CD4-positive, CD25-positive, alpha-beta regulatory T cell (primary cell): ENCODE measurements around the gene TMEFF2. TPM values are rescaled to one million over a fixed set of nuclear protein-coding genes. Genes with fewer than 3 reads are reported as not detected.

Experiments used
- ATAC-seq, 2 donors: fragments of 150-1000 bp; cut with Tn5 transposase; one replicate each; pipeline ENCODE4 v1.10.0; 2021; ENCODE audit warnings: low read depth in 2 of 2, moderate number of reproducible peaks in 2 of 2, moderate library complexity in 1 of 2
- DNase-seq, 3 donors: peaks; one replicate each; pipeline versions ENCODE4 v3.0.0 to v3.0.0-alpha.2; 2012 to 2022; ENCODE audit warnings: mixed read lengths in 1 of 3
- H3K27ac ChIP-seq: one replicate; pipeline ENCODE4 v1.7.0; 2013; ENCODE audit warnings: mild to moderate bottlenecking, low read length; ENCODE audit not compliant: insufficient read depth, poor library complexity, severe bottlenecking
- H3K27me3 ChIP-seq: one replicate; pipeline ENCODE4 v1.7.0; 2013; ENCODE audit warnings: low read length; ENCODE audit not compliant: control insufficient read depth, insufficient read depth
- H3K36me3 ChIP-seq: one replicate; pipeline ENCODE4 v1.7.0; 2013; ENCODE audit warnings: mild to moderate bottlenecking, low read length, moderate library complexity; ENCODE audit not compliant: control insufficient read depth, insufficient read depth
- H3K4me1 ChIP-seq: 2 replicates; pipeline ENCODE4 v1.7.0; 2013; ENCODE audit warnings: mild to moderate bottlenecking, low read length; ENCODE audit not compliant: insufficient read depth, control insufficient read depth, poor library complexity, severe bottlenecking
- H3K4me3 ChIP-seq: one replicate; pipeline ENCODE4 v1.7.0; 2013; ENCODE audit warnings: low read depth, mild to moderate bottlenecking, low read length, moderate library complexity
- H3K9me3 ChIP-seq, 2 experiments: 1 replicate in 1 of 2; 2 replicates in 1 of 2; pipeline ENCODE4 v1.7.0; 2013; ENCODE audit warnings: low read length in 2 of 2, mild to moderate bottlenecking in 1 of 2, moderate library complexity in 1 of 2; ENCODE audit not compliant: control insufficient read depth in 2 of 2
- H3K27ac Mint-ChIP-seq, 3 donors: one replicate each; pipeline ENCODE4 v1.8.0; 2020 to 2022; ENCODE audit warnings: mild to moderate bottlenecking in 3 of 3, mixed read lengths in 3 of 3, moderate library complexity in 2 of 3
- H3K27me3 Mint-ChIP-seq: one replicate; pipeline ENCODE4 v1.8.0; 2022; ENCODE audit warnings: mild to moderate bottlenecking, mixed read lengths
- H3K36me3 Mint-ChIP-seq: one replicate; pipeline ENCODE4 v1.8.0; 2020; ENCODE audit warnings: mixed read lengths
- H3K4me1 Mint-ChIP-seq, 4 donors: one replicate each; pipeline ENCODE4 v1.8.0; 2020 to 2022; ENCODE audit warnings: mixed read lengths in 4 of 4, mild to moderate bottlenecking in 1 of 4
- H3K4me3 Mint-ChIP-seq, 4 donors: one replicate each; pipeline ENCODE4 v1.8.0; 2020 to 2022; ENCODE audit warnings: mild to moderate bottlenecking in 4 of 4, mixed read lengths in 4 of 4, moderate library complexity in 3 of 4
- H3K9me3 Mint-ChIP-seq, 7 donors: one replicate each; pipeline ENCODE4 v1.8.0; 2020 to 2022; ENCODE audit warnings: mixed read lengths in 7 of 7, mild to moderate bottlenecking in 3 of 7, moderate library complexity in 2 of 7
- polyA plus RNA-seq, 4 donors: library from polyadenylated mRNA; unstranded; fragments of 300-500 nt; fragmentation: Illumina TruSeq; gene quantifications; one replicate each; pipeline ENCODE4 v1.2.3, GENCODE V29; 2021
- total RNA-seq: library from RNA; stranded (reverse); gene quantifications from one replicate; pipeline ENCODE4 v1.2.3, GENCODE V29; 2022

Gene TMEFF2
- total and polyA plus RNA-seq, 5 donors from 2014 or later: not detected

DNA sequence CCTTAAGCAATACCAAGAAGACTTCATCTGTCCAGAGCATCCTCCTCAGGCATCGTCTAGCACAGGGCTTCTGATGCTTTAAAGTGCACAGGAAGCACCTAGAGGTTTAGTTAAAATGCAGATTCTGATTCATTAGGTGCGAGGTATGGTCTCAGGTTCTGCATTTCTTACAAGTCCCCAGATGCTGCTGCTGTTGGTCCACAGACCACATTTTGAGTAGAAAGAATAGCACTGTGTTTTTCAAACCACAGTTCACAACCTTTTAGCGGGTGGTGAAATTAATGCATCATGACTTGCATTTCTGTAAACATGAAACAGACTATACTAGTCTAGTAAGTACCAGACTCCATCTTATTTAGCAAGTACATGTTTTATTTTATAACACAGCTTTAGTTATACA is 134.6 kb downstream of the TMEFF2 start:
- peaks cover 3% of the 10 kb centered on the region for H3K27me3 Mint-ChIP-seq
- DNase-seq (no peak), ATAC-seq (no peak)
- H3K36me3 ChIP-seq: no peaks in the 10 kb centered on the region
- no peaks in the 10 kb centered on the region for H3K9me3 ChIP-seq
- H3K9me3 Mint-ChIP-seq: peaks cover 0 to 2% (median 0%) of the 10 kb centered on the region in 7 donors
- H3K4me3 ChIP-seq: no peak overlapping the region
- no peak overlapping the region for H3K4me3 Mint-ChIP-seq
- no peaks in the 10 kb centered on the region for H3K4me1 Mint-ChIP-seq
- H3K27ac Mint-ChIP-seq: no peak overlapping the region
- no peak overlapping the region for H3K27ac ChIP-seq
- H3K4me1 ChIP-seq: no peaks in the 10 kb centered on the region
- H3K36me3 Mint-ChIP-seq: no peaks in the 10 kb centered on the region
- no peaks in the 10 kb centered on the region for H3K27me3 ChIP-seq

DNA sequence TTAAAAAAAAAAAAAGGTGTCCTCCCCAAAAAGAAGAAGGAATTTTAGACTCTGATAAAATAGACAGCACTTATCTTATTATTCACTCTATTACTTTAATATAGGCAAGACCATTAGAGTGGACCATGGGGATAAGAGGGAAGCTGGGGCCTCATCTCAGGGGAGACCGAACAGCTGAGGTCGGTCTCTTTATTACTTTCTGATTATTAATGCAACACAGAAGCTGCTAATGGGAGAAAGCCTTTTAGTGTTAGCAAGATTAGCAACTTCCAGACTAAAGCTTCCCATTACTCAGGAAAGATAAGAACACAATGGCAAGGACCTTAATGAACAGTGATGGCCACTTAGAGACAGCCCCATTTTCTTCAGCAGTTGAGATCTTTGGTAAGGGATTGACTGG is 135.5 kb downstream of the TMEFF2 start:
- Histone ChIP-seq H3K9me3 (no peaks in the 10 kb centered on the region), H3K4me1 (no peaks in the 10 kb centered on the region), H3K27ac (no peak overlapping the region), H3K27me3 (no peaks in the 10 kb centered on the region), H3K4me3 (no peak overlapping the region), H3K36me3 (no peaks in the 10 kb centered on the region)
- Mint-ChIP-seq H3K4me1 (no peaks in the 10 kb centered on the region), H3K36me3 (no peaks in the 10 kb centered on the region), H3K4me3 (no peak overlapping the region), H3K27me3 (no peaks in the 10 kb centered on the region), H3K9me3 (peaks cover 0 to 2% (median 0%) of the 10 kb centered on the region in 7 donors), H3K27ac (no peak overlapping the region)
- ATAC-seq (no peak), DNase-seq (no peak)

DNA sequence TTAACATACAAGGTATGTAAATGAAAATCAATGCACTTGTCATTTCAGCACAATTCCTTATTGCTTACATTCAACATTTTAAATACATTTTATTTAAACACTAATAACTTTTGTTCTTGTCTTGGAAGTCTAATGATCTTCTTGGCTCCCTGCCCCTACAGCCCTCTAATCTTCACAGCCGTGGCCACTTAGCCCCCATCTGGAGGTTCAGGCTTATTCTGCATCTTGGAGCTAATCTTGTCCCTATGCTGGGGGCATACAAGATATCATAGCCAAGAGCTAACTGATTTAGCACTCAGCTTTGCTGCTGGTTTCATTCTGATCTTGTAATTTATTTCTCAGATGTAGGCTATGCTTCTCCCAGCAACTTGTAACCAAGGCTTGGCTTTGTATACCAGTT is 140.8 kb downstream of the TMEFF2 start:
- H3K9me3 ChIP-seq: no peaks in the 10 kb centered on the region
- no peak for ATAC-seq
- no peak overlapping the region for H3K27ac ChIP-seq
- H3K4me1 ChIP-seq: no peaks in the 10 kb centered on the region
- Mint-ChIP-seq H3K4me1 (no peaks in the 10 kb centered on the region), H3K9me3 (no peaks in the 10 kb centered on the region), H3K27me3 (no peaks in the 10 kb centered on the region), H3K36me3 (no peaks in the 10 kb centered on the region), H3K4me3 (no peak overlapping the region), H3K27ac (no peak overlapping the region)
- no peaks in the 10 kb centered on the region for H3K27me3 ChIP-seq
- DNase-seq: no peak
- no peaks in the 10 kb centered on the region for H3K36me3 ChIP-seq
- no peak overlapping the region for H3K4me3 ChIP-seq

GRCh38 chr2:192051533-192051932 is 143.2 kb downstream of the TMEFF2 start:
- H3K9me3 Mint-ChIP-seq: no peaks in the 10 kb centered on the region

GRCh38 chr2:192049362-192049761 is 145.4 kb downstream of the TMEFF2 start:
- no peaks in the 10 kb centered on the region for H3K27me3 ChIP-seq
- no peaks in the 10 kb centered on the region for H3K36me3 ChIP-seq
- no peaks in the 10 kb centered on the region for H3K9me3 ChIP-seq
- DNase-seq (no peak), ATAC-seq (no peak)
- H3K4me1 Mint-ChIP-seq: no peaks in the 10 kb centered on the region
- H3K27ac Mint-ChIP-seq: no peak overlapping the region
- H3K9me3 Mint-ChIP-seq: peaks cover 0 to 3% (median 0%) of the 10 kb centered on the region in 7 donors
- no peaks in the 10 kb centered on the region for H3K4me1 ChIP-seq
- no peaks in the 10 kb centered on the region for H3K36me3 Mint-ChIP-seq
- H3K27ac ChIP-seq: no peak overlapping the region
- no peak overlapping the region for H3K4me3 ChIP-seq
- no peak overlapping the region for H3K4me3 Mint-ChIP-seq
- H3K27me3 Mint-ChIP-seq: no peaks in the 10 kb centered on the region

More at GRCh38 chr2:192051533-192051932, 143.2 kb downstream of the TMEFF2 start:
- Histone ChIP-seq H3K27me3 (no peaks in the 10 kb centered on the region), H3K36me3 (no peaks in the 10 kb centered on the region), H3K4me3 (no peak overlapping the region), H3K27ac (no peak overlapping the region), H3K9me3 (no peaks in the 10 kb centered on the region), H3K4me1 (no peaks in the 10 kb centered on the region)
- Mint-ChIP-seq H3K27me3 (no peaks in the 10 kb centered on the region), H3K27ac (no peak overlapping the region), H3K4me3 (no peak overlapping the region), H3K36me3 (no peaks in the 10 kb centered on the region), H3K4me1 (no peaks in the 10 kb centered on the region)
- ATAC-seq: no peak
- no peak for DNase-seq

- no peaks in the 10 kb centered on the region for H3K36me3 ChIP-seq
- no peak overlapping the region for H3K27ac Mint-ChIP-seq
- no peak for DNase-seq
- peaks cover 0 to 3% (median 0%) of the 10 kb centered on the region in 7 donors for H3K9me3 Mint-ChIP-seq
- no peak for ATAC-seq
- H3K4me1 ChIP-seq: no peaks in the 10 kb centered on the region
- H3K4me1 Mint-ChIP-seq: no peaks in the 10 kb centered on the region
- H3K4me3 Mint-ChIP-seq: no peak overlapping the region
- H3K9me3 ChIP-seq: no peaks in the 10 kb centered on the region
- no peak overlapping the region for H3K4me3 ChIP-seq
- H3K27me3 Mint-ChIP-seq: no peaks in the 10 kb centered on the region
- H3K36me3 Mint-ChIP-seq: no peaks in the 10 kb centered on the region
- no peaks in the 10 kb centered on the region for H3K27me3 ChIP-seq
- H3K27ac ChIP-seq: no peak overlapping the region
These were observed 147.2 kb downstream of the TMEFF2 start for GRCh38 chr2:192047315-192048107.

GRCh38 chr2:192044496-192044895 is 150.2 kb downstream of the TMEFF2 start:
- Histone ChIP-seq H3K9me3 (no peaks in the 10 kb centered on the region), H3K4me3 (no peak overlapping the region), H3K27ac (no peak overlapping the region), H3K36me3 (no peaks in the 10 kb centered on the region), H3K4me1 (no peaks in the 10 kb centered on the region), H3K27me3 (no peaks in the 10 kb centered on the region)
- Mint-ChIP-seq H3K27ac (no peak overlapping the region), H3K9me3 (peaks cover 0 to 3% (median 0%) of the 10 kb centered on the region in 7 donors), H3K4me1 (no peaks in the 10 kb centered on the region), H3K36me3 (no peaks in the 10 kb centered on the region), H3K27me3 (no peaks in the 10 kb centered on the region), H3K4me3 (no peak overlapping the region)
- ATAC-seq: no peak
- no peak for DNase-seq

GRCh38 chr2:192043216-192043870 is 151.4 kb downstream of the TMEFF2 start:
- H3K4me1 ChIP-seq: no peaks in the 10 kb centered on the region
- ATAC-seq (no peak), DNase-seq (no peak)
- Mint-ChIP-seq H3K4me1 (no peaks in the 10 kb centered on the region), H3K27ac (no peak overlapping the region), H3K9me3 (peaks cover 0 to 3% (median 0%) of the 10 kb centered on the region in 7 donors), H3K4me3 (no peak overlapping the region), H3K36me3 (no peaks in the 10 kb centered on the region), H3K27me3 (no peaks in the 10 kb centered on the region)
- no peak overlapping the region for H3K27ac ChIP-seq
- H3K27me3 ChIP-seq: no peaks in the 10 kb centered on the region
- H3K9me3 ChIP-seq: no peaks in the 10 kb centered on the region
- no peak overlapping the region for H3K4me3 ChIP-seq
- H3K36me3 ChIP-seq: no peaks in the 10 kb centered on the region
